ENCODE data around the gene SPATA9. TPM values are rescaled to one million over a fixed set of nuclear protein-coding genes. Genes with fewer than 3 reads are reported as not detected.
A peak's percentile ranks its signal among the peaks of the same experiment; 100 is the strongest.

The SPATA9 gene, protein sequence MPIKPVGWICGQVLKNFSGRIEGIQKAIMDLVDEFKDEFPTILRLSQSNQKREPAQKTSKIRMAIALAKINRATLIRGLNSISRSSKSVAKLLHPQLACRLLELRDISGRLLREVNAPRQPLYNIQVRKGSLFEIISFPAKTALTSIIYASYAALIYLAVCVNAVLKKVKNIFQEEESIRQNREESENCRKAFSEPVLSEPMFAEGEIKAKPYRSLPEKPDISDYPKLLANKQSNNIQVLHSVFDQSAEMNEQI
- total RNA-seq (1 to 10 TPM in 1 of 4 donors, not detected in 3; 1.1 TPM), polyA plus RNA-seq (under 1 TPM in 1 of 3 donors, not detected in 2; 0.36 TPM)

DNA sequence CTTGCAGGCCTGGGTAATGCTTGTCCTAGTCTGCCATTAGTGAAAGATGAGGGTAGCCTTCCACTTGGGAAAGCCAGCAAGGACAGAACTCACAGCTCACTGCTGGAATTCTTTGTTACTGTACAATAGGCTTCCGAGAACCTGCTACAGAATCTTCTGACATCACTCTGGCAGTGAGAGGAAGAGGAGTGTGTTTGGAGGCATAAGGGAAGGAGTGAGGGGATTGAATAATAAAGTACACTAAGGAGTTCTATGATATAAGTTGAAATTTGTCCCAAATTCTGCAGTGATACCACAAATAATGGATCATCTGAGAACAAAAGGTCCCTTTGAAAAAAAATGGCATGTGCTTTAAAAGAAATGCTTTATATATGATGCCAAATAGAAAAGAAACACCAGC, at the start of gene SPATA9:
Gene SPATA9 (minus strand): TSS at position 101 of the 400 bp plus-strand sequence. CDS start 137 bp downstream, outside the sequence.
- WGBS, 2 donors: 93 to 96% methylated on average over 1 of the region's 1 CpG
- no peaks in the 10 kb centered on the region for H3K27me3 ChIP-seq
- no peaks in the 10 kb centered on the region for H3K36me3 ChIP-seq
- H3K4me3 ChIP-seq: no peak within 1 kb of the TSS
- peaks cover 0 to 9% (median 4%) of the 10 kb centered on the region in 4 donors for H3K4me1 ChIP-seq
- intact Hi-C loops (cut with DNase I): no loop called here
- TF ChIP-seq CTCF (IDR thresholded peaks at IDR 0.05): no peak
- TF ChIP-seq POLR2AphosphoS5 (IDR thresholded peaks at IDR 0.05): no peak
- TF ChIP-seq EP300 (IDR thresholded peaks at IDR 0.05): no peak
- no peak for DNase-seq
- no peak within 1 kb of the TSS for H3K27ac ChIP-seq
- no peaks in the 10 kb centered on the region for H3K9me3 ChIP-seq

GRCh38 chr5:95731571-95732554, 49.1 kb upstream of the SPATA9 start:
- TF ChIP-seq CTCF (IDR thresholded peaks at IDR 0.05): no peak
- TF ChIP-seq POLR2AphosphoS5 (IDR thresholded peaks at IDR 0.05): peak in 2 of 4 donors; percentile 48 to 50
- peak in 1 of 2 donors; percentile 23 for TF ChIP-seq POLR2A (IDR thresholded peaks at IDR 0.05)
- TF ChIP-seq EP300 (IDR thresholded peaks at IDR 0.05): no peak
- H3K9me3 ChIP-seq: no peaks in the 10 kb centered on the region
- intact Hi-C loops (cut with DNase I): loop anchor here (2.0 to 5.0 kb wide), 5 partner anchors 63 to 230 kb away; partner anchors contain the start of genes ELL2 and GLRX
- no peaks in the 10 kb centered on the region for H3K27me3 ChIP-seq
- H3K4me1 ChIP-seq: peaks cover 0 to 61% (median 43%) of the 10 kb centered on the region in 4 donors
- no peaks in the 10 kb centered on the region for H3K36me3 ChIP-seq
- peak overlapping the region; percentile 71 to 92 (median 86) for H3K4me3 ChIP-seq
- WGBS, 2 donors: 1 to 2% methylated on average over 64 of the region's 64 CpGs
- peak overlapping the region; percentile 89 to 98 (median 94) for H3K27ac ChIP-seq
- DNase-seq: peak; percentile 80

DNA sequence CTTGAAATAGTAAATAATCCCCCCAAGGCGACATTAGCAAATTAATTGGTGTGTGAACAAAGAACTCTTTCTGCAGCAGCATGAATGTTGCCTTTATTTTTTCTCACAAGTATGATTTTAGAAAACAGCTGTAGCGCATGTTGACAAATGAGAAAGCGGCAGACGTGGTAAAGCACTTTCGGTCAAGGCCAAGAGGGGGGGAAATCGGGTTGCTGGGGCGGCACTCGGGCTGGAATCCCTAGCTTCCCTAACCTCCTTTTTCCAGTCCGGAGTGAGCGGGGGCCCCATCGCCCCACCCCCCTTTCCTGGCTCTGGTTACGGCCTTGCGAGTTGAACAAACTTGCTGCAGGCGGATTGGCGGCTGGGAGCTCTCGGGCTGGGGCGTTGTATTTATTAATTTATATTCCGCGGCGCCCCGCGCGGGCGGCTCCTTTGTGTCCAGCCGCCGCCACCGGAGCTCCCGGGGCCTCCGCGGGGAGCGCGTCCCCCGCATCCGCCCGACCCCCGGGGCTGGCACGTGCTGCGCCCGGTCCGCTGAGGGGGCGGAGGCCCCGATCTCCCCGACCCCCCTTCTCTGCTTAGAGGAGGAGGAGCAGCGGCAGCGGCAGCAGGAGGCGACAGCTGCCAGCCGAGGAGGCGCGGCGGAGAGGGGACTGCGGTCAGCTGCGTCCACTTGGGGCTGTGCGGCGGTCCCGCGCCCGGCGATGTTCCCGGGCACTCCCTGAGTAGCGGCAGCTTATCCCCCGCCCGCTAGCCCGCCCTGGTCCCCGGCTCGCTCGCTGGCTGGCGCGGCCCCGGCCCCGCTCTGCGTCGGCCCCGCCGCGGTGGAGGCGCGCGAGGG, 48.2 kb upstream of the SPATA9 start, which contains the start of gene RHOBTB3:
Gene RHOBTB3 (plus strand): TSS at position 607 of the 841 bp plus-strand sequence. CDS start 347 bp downstream, outside the sequence.
- TF ChIP-seq CTCF (IDR thresholded peaks at IDR 0.05) (no peak), EP300 (IDR thresholded peaks at IDR 0.05) (peak in 1 of 4 donors; percentile 28), POLR2A (IDR thresholded peaks at IDR 0.05) (peak; percentile 22 to 75), POLR2AphosphoS5 (IDR thresholded peaks at IDR 0.05) (peak; percentile 86 to 95 (median 90))
- Histone ChIP-seq H3K4me1 (peaks cover 0 to 61% (median 46%) of the 10 kb centered on the region in 4 donors), H3K27ac (peak within 1 kb of the TSS; percentile 89 to 98 (median 94)), H3K27me3 (no peaks in the 10 kb centered on the region), H3K4me3 (peak within 1 kb of the TSS; percentile 71 to 92 (median 86)), H3K9me3 (no peaks in the 10 kb centered on the region), H3K36me3 (no peaks in the 10 kb centered on the region)
- peak; percentile 96 for DNase-seq
- 1% methylated on average over 78 of the region's 78 CpGs for WGBS, 2 donors
- intact Hi-C loops (cut with DNase I): loop anchor here (2.0 to 5.0 kb wide), 5 partner anchors 62 to 231 kb away; partner anchors contain the start of genes ELL2 and GLRX

Measured in sigmoid colon (tissue), 7 donors.